Uterus (tissue), 4 donors: ENCODE data around the gene LRCOL1. TPM values are rescaled to one million over a fixed set of nuclear protein-coding genes. Genes with fewer than 3 reads are reported as not detected.

Experiments used
- DNase-seq, 2 donors: peaks; one replicate each; pipeline ENCODE4 v3.0.0-alpha.2; 2019 to 2020
- H3K27ac ChIP-seq, 2 donors: fragments of 200-600 bp; sonication (generic); 1 replicate in 1 of 2; 2 replicates in 1 of 2; pipeline ENCODE4 v1.5.1; 2016 to 2018
- H3K27me3 ChIP-seq, 2 donors: fragments of 200-600 bp; sonication (generic); one replicate each; pipeline ENCODE4 v1.5.1; 2018 to 2019; ENCODE audit warnings: control low read depth in 1 of 2
- H3K36me3 ChIP-seq, 2 donors: fragments of 200-600 bp; sonication (generic); one replicate each; pipeline ENCODE4 v1.5.1; 2019; ENCODE audit warnings: control low read depth in 1 of 2
- H3K4me1 ChIP-seq, 2 donors: fragments of 200-600 bp; sonication (generic); one replicate each; pipeline ENCODE4 v1.5.1; 2018 to 2019; ENCODE audit warnings: control low read depth in 1 of 2
- H3K4me3 ChIP-seq, 2 donors: fragments of 200-600 bp; sonication (generic); 1 replicate in 1 of 2; 2 replicates in 1 of 2; pipeline ENCODE4 v1.5.1; 2018 to 2019; ENCODE audit warnings: mild to moderate bottlenecking in 1 of 2
- H3K9me3 ChIP-seq, 2 donors: fragments of 200-600 bp; sonication (generic); one replicate each; pipeline ENCODE4 v1.5.1; 2019; ENCODE audit warnings: control low read depth in 1 of 2
- POLR2A ChIP-seq, 2 donors: fragments of 450-650 bp; IDR thresholded peaks; one replicate each; pipeline ENCODE4 v1.6.1; 2016; ENCODE audit warnings: antibody characterized with exemption in 2 of 2, mild to moderate bottlenecking in 1 of 2, moderate library complexity in 1 of 2
- intact Hi-C: fragments of 100-400 bp; cut with DNase I; formaldehyde crosslinking; loops from one replicate; pipeline ENCODE4 v1.15.1; 2023; ENCODE audit warnings: low total_unique reads
- total RNA-seq, 4 donors: library from RNA; depleted of rRNA in 3 of 4; stranded (reverse); fragments of >200 nt in 3 of 4; gene quantifications; one replicate each; pipeline versions ENCODE4 v1.1.0 to v1.2.4, GENCODE V29; 2014 to 2023
- TF ChIP-seq, protein P1 (sequence below), 4 experiments: fragments of 200-600 bp in 2 of 4; fragments of 450-650 bp in 2 of 4; sonication (generic) in 2 of 4; IDR thresholded peaks; one replicate each; pipeline ENCODE4 v1.5.1; 2016 to 2019; ENCODE audit warnings: antibody characterized with exemption in 4 of 4, mild to moderate bottlenecking in 2 of 4, moderate library complexity in 1 of 4
- donor health status: DM: yes; HTN: yes; CAD: no.

Gene LRCOL1
- total RNA-seq, 4 donors from 2014 or later = 0.79 to 7.1 (median 1.5) TPM; not detected in 1

DNA sequence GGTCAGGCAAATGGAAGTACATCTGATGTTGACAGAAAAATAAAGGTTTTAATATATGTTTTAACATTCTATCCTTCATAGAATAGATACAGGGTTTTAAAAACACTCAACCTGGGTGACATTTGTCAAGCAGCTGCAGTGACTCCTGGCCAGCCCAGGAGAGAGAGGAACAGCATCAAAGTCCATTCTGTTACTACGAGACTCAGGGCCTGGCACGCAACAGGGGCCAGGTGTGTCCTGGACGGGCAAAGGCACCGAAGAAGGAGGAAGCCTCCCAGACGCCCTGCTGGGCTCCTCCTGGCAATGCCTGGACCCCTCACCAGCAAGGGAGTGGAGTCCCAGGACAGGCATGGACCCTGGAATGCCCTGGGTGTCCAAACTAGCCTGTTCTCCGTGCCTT lies 22.1 kb downstream of the LRCOL1 start:
- intact Hi-C loops = no loop called here
- H3K27ac ChIP-seq = no peak overlapping the region
- H3K9me3 ChIP-seq = no peaks in the 10 kb centered on the region
- no peaks in the 10 kb centered on the region for H3K36me3 ChIP-seq
- no peak for TF ChIP-seq POLR2A (IDR thresholded peaks at IDR 0.05)
- TF ChIP-seq, protein P1, sequence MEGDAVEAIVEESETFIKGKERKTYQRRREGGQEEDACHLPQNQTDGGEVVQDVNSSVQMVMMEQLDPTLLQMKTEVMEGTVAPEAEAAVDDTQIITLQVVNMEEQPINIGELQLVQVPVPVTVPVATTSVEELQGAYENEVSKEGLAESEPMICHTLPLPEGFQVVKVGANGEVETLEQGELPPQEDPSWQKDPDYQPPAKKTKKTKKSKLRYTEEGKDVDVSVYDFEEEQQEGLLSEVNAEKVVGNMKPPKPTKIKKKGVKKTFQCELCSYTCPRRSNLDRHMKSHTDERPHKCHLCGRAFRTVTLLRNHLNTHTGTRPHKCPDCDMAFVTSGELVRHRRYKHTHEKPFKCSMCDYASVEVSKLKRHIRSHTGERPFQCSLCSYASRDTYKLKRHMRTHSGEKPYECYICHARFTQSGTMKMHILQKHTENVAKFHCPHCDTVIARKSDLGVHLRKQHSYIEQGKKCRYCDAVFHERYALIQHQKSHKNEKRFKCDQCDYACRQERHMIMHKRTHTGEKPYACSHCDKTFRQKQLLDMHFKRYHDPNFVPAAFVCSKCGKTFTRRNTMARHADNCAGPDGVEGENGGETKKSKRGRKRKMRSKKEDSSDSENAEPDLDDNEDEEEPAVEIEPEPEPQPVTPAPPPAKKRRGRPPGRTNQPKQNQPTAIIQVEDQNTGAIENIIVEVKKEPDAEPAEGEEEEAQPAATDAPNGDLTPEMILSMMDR (IDR thresholded peaks at IDR 0.05) = no peak
- DNase-seq = no peak
- no peaks in the 10 kb centered on the region for H3K4me1 ChIP-seq
- no peak overlapping the region for H3K4me3 ChIP-seq
- no peaks in the 10 kb centered on the region for H3K27me3 ChIP-seq

DNA sequence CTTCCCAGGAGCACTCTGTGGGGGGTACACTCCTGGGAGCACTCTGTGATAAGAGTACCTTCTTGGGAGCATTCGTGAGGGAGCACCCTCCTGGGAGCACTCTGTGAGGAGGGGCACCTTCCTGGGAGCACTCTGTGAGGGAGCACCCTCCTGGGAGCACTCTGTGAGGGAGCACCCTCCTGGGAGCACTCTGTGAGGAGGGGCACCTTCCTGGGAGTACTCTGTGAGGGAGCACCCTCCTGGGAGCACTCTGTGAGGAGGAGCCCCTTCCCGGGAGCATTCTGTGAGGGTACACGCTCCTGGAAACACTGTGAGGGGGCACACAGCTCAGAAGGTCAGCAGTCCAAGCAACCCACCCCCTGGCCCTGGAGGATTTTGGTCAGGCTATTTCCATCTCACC lies 22.6 kb downstream of the LRCOL1 start:
- H3K27ac ChIP-seq = no peak overlapping the region
- TF ChIP-seq POLR2A (IDR thresholded peaks at IDR 0.05) = no peak
- TF ChIP-seq, protein P1 (IDR thresholded peaks at IDR 0.05) = no peak
- no peaks in the 10 kb centered on the region for H3K27me3 ChIP-seq
- peaks cover 0 to 4% of the 10 kb centered on the region in 2 donors for H3K4me1 ChIP-seq
- no peaks in the 10 kb centered on the region for H3K36me3 ChIP-seq
- no peak overlapping the region for H3K4me3 ChIP-seq
- no peak for DNase-seq
- H3K9me3 ChIP-seq = no peaks in the 10 kb centered on the region
- intact Hi-C loops = no loop called here

GRCh38 chr12:132586929-132587328 lies 23.5 kb downstream of the LRCOL1 start:
- Histone ChIP-seq H3K9me3 (no peaks in the 10 kb centered on the region), H3K36me3 (no peaks in the 10 kb centered on the region), H3K4me1 (peaks cover 0 to 6% of the 10 kb centered on the region in 2 donors), H3K27ac (no peak overlapping the region), H3K4me3 (no peak overlapping the region), H3K27me3 (no peaks in the 10 kb centered on the region)
- TF ChIP-seq POLR2A (IDR thresholded peaks at IDR 0.05) = no peak
- TF ChIP-seq, protein P1 (IDR thresholded peaks at IDR 0.05) = no peak
- intact Hi-C loops = no loop called here
- no peak for DNase-seq

GRCh38 chr12:132585177-132585576 lies 25.2 kb downstream of the LRCOL1 start:
- Histone ChIP-seq H3K27me3 (no peaks in the 10 kb centered on the region), H3K27ac (no peak overlapping the region), H3K4me1 (peaks cover 0 to 6% of the 10 kb centered on the region in 2 donors), H3K36me3 (no peaks in the 10 kb centered on the region), H3K4me3 (no peak overlapping the region), H3K9me3 (no peaks in the 10 kb centered on the region)
- no peak for DNase-seq
- intact Hi-C loops = no loop called here
- no peak for TF ChIP-seq POLR2A (IDR thresholded peaks at IDR 0.05)
- TF ChIP-seq, protein P1 (IDR thresholded peaks at IDR 0.05) = no peak

GRCh38 chr12:132584429-132584828 lies 26.0 kb downstream of the LRCOL1 start:
- Histone ChIP-seq H3K9me3 (no peaks in the 10 kb centered on the region), H3K4me3 (no peak overlapping the region), H3K36me3 (no peaks in the 10 kb centered on the region), H3K27me3 (no peaks in the 10 kb centered on the region), H3K4me1 (peaks cover 0 to 6% of the 10 kb centered on the region in 2 donors), H3K27ac (no peak overlapping the region)
- intact Hi-C loops = no loop called here
- DNase-seq = no peak
- no peak for TF ChIP-seq POLR2A (IDR thresholded peaks at IDR 0.05)
- TF ChIP-seq, protein P1 (IDR thresholded peaks at IDR 0.05) = no peak
